ENCODE results near the gene ENOX1.

ENOX1 gene

GRCh38 chr13:43816401-43816889 lies 29.7 kb upstream of the ENOX1 start:
- Histone ChIP-seq H3K79me1 (ENCODE audit: low read length) (no peaks in the 10 kb centered on the region), H3K4me1 (ENCODE audit: control insufficient read depth, low read depth, low read length) (no peaks in the 10 kb centered on the region), H3K9ac (ENCODE audit: low read length) (no peak overlapping the region), H4K5ac (ENCODE audit: low read length) (no peak overlapping the region), H3K56ac (ENCODE audit: low read length) (no peak overlapping the region), H3K4me2 (ENCODE audit: low read length) (no peak overlapping the region), H4K8ac (ENCODE audit: low read depth, low read length) (no peak overlapping the region), H2BK15ac (replicated peaks; ENCODE audit: low read depth) (no peak overlapping the region), H3K27ac (ENCODE audit: low read depth, low read length) (no peak overlapping the region), H3K23ac (ENCODE audit: low read length) (no peak overlapping the region), H3K18ac (ENCODE audit: low read length) (no peak overlapping the region), H3K4me3 (ENCODE audit: low read length) (no peak overlapping the region), H3K79me2 (ENCODE audit: control insufficient read depth, insufficient read depth, low read length) (no peaks in the 10 kb centered on the region), H2BK5ac (ENCODE audit: low read length) (no peak overlapping the region), H3K4ac (ENCODE audit: low read depth, low read length) (no peak overlapping the region), H3K27me3 (ENCODE audit: insufficient read depth, low read length, poor library complexity) (no peaks in the 10 kb centered on the region), H3K36me3 (ENCODE audit: control insufficient read depth, insufficient read depth, low read length) (no peaks in the 10 kb centered on the region), H2BK120ac (ENCODE audit: low read depth, low read length) (no peak overlapping the region), H2AK5ac (ENCODE audit: low read length) (no peak overlapping the region)
- DNase-seq = no peak
- WGBS (ENCODE audit: extremely low coverage, insufficient coverage, low lambda C conversion rate) = no CpG with 5 or more reads among the region's 4 CpGs

GRCh38 chr13:43815204-43815603 lies 28.4 kb upstream of the ENOX1 start:
- peak; percentile 64 for DNase-seq
- Histone ChIP-seq H3K4ac (ENCODE audit: low read depth, low read length) (no peak overlapping the region), H3K79me2 (ENCODE audit: control insufficient read depth, insufficient read depth, low read length) (no peaks in the 10 kb centered on the region), H3K79me1 (ENCODE audit: low read length) (no peaks in the 10 kb centered on the region), H3K4me2 (ENCODE audit: low read length) (no peak overlapping the region), H2BK5ac (ENCODE audit: low read length) (no peak overlapping the region), H2BK120ac (ENCODE audit: low read depth, low read length) (no peak overlapping the region), H4K5ac (ENCODE audit: low read length) (no peak overlapping the region), H3K23ac (ENCODE audit: low read length) (no peak overlapping the region), H3K27ac (ENCODE audit: low read depth, low read length) (no peak overlapping the region), H4K8ac (ENCODE audit: low read depth, low read length) (no peak overlapping the region), H3K9ac (ENCODE audit: low read length) (no peak overlapping the region), H3K36me3 (ENCODE audit: control insufficient read depth, insufficient read depth, low read length) (no peaks in the 10 kb centered on the region), H3K56ac (ENCODE audit: low read length) (no peak overlapping the region), H3K4me1 (ENCODE audit: control insufficient read depth, low read depth, low read length) (no peaks in the 10 kb centered on the region), H3K4me3 (ENCODE audit: low read length) (no peak overlapping the region), H3K27me3 (ENCODE audit: insufficient read depth, low read length, poor library complexity) (no peaks in the 10 kb centered on the region), H2BK15ac (replicated peaks; ENCODE audit: low read depth) (no peak overlapping the region), H3K18ac (ENCODE audit: low read length) (no peak overlapping the region), H2AK5ac (ENCODE audit: low read length) (no peak overlapping the region)
- WGBS (ENCODE audit: extremely low coverage, insufficient coverage, low lambda C conversion rate) = no CpG with 5 or more reads among the region's 2 CpGs

- Histone ChIP-seq H3K79me2 (ENCODE audit: control insufficient read depth, insufficient read depth, low read length) (no peaks in the 10 kb centered on the region), H3K4ac (ENCODE audit: low read depth, low read length) (no peak overlapping the region), H3K4me1 (ENCODE audit: control insufficient read depth, low read depth, low read length) (peaks cover 2% of the 10 kb centered on the region), H2BK15ac (replicated peaks; ENCODE audit: low read depth) (no peak overlapping the region), H4K8ac (ENCODE audit: low read depth, low read length) (no peak overlapping the region), H3K36me3 (ENCODE audit: control insufficient read depth, insufficient read depth, low read length) (no peaks in the 10 kb centered on the region), H4K5ac (ENCODE audit: low read length) (no peak overlapping the region), H2AK5ac (ENCODE audit: low read length) (no peak overlapping the region), H2BK5ac (ENCODE audit: low read length) (no peak overlapping the region), H3K23ac (ENCODE audit: low read length) (no peak overlapping the region), H3K4me2 (ENCODE audit: low read length) (no peak overlapping the region), H3K27me3 (ENCODE audit: insufficient read depth, low read length, poor library complexity) (no peaks in the 10 kb centered on the region), H3K9ac (ENCODE audit: low read length) (no peak overlapping the region), H3K18ac (ENCODE audit: low read length) (no peak overlapping the region), H3K79me1 (ENCODE audit: low read length) (no peaks in the 10 kb centered on the region), H2BK120ac (ENCODE audit: low read depth, low read length) (no peak overlapping the region), H3K56ac (ENCODE audit: low read length) (no peak overlapping the region), H3K4me3 (ENCODE audit: low read length) (no peak overlapping the region), H3K27ac (ENCODE audit: low read depth, low read length) (no peak overlapping the region)
- DNase-seq = no peak
Measured at GRCh38 chr13:43808676-43809075, 21.9 kb upstream of the ENOX1 start.

- WGBS (ENCODE audit: extremely low coverage, insufficient coverage, low lambda C conversion rate) = no CpG with 5 or more reads among the region's 6 CpGs
- no peak overlapping the region for H3K27ac ChIP-seq (ENCODE audit: low read depth, low read length)
Measured at GRCh38 chr13:43805681-43806128, 18.9 kb upstream of the ENOX1 start.

GRCh38 chr13:43805071-43805468 lies 18.3 kb upstream of the ENOX1 start:
- Histone ChIP-seq H3K27me3 (ENCODE audit: insufficient read depth, low read length, poor library complexity) (no peaks in the 10 kb centered on the region), H3K79me2 (ENCODE audit: control insufficient read depth, insufficient read depth, low read length) (no peaks in the 10 kb centered on the region), H3K36me3 (ENCODE audit: control insufficient read depth, insufficient read depth, low read length) (no peaks in the 10 kb centered on the region), H4K5ac (ENCODE audit: low read length) (no peak overlapping the region), H3K4me2 (ENCODE audit: low read length) (no peak overlapping the region), H2BK15ac (replicated peaks; ENCODE audit: low read depth) (no peak overlapping the region), H3K4ac (ENCODE audit: low read depth, low read length) (peak overlapping the region; percentile 59), H3K4me3 (ENCODE audit: low read length) (no peak overlapping the region), H2BK120ac (ENCODE audit: low read depth, low read length) (no peak overlapping the region), H4K8ac (ENCODE audit: low read depth, low read length) (no peak overlapping the region), H3K18ac (ENCODE audit: low read length) (no peak overlapping the region), H3K23ac (ENCODE audit: low read length) (no peak overlapping the region), H2BK5ac (ENCODE audit: low read length) (no peak overlapping the region), H3K56ac (ENCODE audit: low read length) (peak overlapping the region; percentile 51), H3K4me1 (ENCODE audit: control insufficient read depth, low read depth, low read length) (peaks cover 2% of the 10 kb centered on the region), H3K9ac (ENCODE audit: low read length) (no peak overlapping the region), H2AK5ac (ENCODE audit: low read length) (no peak overlapping the region), H3K27ac (ENCODE audit: low read depth, low read length) (no peak overlapping the region), H3K79me1 (ENCODE audit: low read length) (no peaks in the 10 kb centered on the region)
- DNase-seq = peak; percentile 51
- whole genome bisulfite sequencing (ENCODE audit: extremely low coverage, insufficient coverage, low lambda C conversion rate) = no CpG with 5 or more reads among the region's 3 CpGs

More at GRCh38 chr13:43805681-43806128, 18.9 kb upstream of the ENOX1 start:
- no peak overlapping the region for H3K9ac ChIP-seq (ENCODE audit: low read length)
- H3K4me2 ChIP-seq (ENCODE audit: low read length) = no peak overlapping the region
- H4K5ac ChIP-seq (ENCODE audit: low read length) = no peak overlapping the region
- peaks cover 2% of the 10 kb centered on the region for H3K4me1 ChIP-seq (ENCODE audit: control insufficient read depth, low read depth, low read length)
- peak; percentile 59 for DNase-seq
- H3K56ac ChIP-seq (ENCODE audit: low read length) = no peak overlapping the region
- H3K79me2 ChIP-seq (ENCODE audit: control insufficient read depth, insufficient read depth, low read length) = no peaks in the 10 kb centered on the region
- H2AK5ac ChIP-seq (ENCODE audit: low read length) = no peak overlapping the region
- no peak overlapping the region for H4K8ac ChIP-seq (ENCODE audit: low read depth, low read length)
- H3K27me3 ChIP-seq (ENCODE audit: insufficient read depth, low read length, poor library complexity) = no peaks in the 10 kb centered on the region
- H3K36me3 ChIP-seq (ENCODE audit: control insufficient read depth, insufficient read depth, low read length) = no peaks in the 10 kb centered on the region
- no peak overlapping the region for H3K4ac ChIP-seq (ENCODE audit: low read depth, low read length)
- no peak overlapping the region for H2BK5ac ChIP-seq (ENCODE audit: low read length)
- H3K4me3 ChIP-seq (ENCODE audit: low read length) = no peak overlapping the region
- no peak overlapping the region for H2BK15ac ChIP-seq (replicated peaks; ENCODE audit: low read depth)
- no peak overlapping the region for H2BK120ac ChIP-seq (ENCODE audit: low read depth, low read length)
- H3K79me1 ChIP-seq (ENCODE audit: low read length) = no peaks in the 10 kb centered on the region
- no peak overlapping the region for H3K23ac ChIP-seq (ENCODE audit: low read length)
- no peak overlapping the region for H3K18ac ChIP-seq (ENCODE audit: low read length)

GRCh38 chr13:43804461-43805070 lies 17.8 kb upstream of the ENOX1 start:
- Histone ChIP-seq H3K79me1 (ENCODE audit: low read length) (no peaks in the 10 kb centered on the region), H3K36me3 (ENCODE audit: control insufficient read depth, insufficient read depth, low read length) (no peaks in the 10 kb centered on the region), H3K27me3 (ENCODE audit: insufficient read depth, low read length, poor library complexity) (no peaks in the 10 kb centered on the region), H3K23ac (ENCODE audit: low read length) (no peak overlapping the region), H3K9ac (ENCODE audit: low read length) (no peak overlapping the region), H2BK15ac (replicated peaks; ENCODE audit: low read depth) (no peak overlapping the region), H3K4me2 (ENCODE audit: low read length) (no peak overlapping the region), H3K27ac (ENCODE audit: low read depth, low read length) (no peak overlapping the region), H2BK120ac (ENCODE audit: low read depth, low read length) (no peak overlapping the region), H3K18ac (ENCODE audit: low read length) (no peak overlapping the region), H3K79me2 (ENCODE audit: control insufficient read depth, insufficient read depth, low read length) (no peaks in the 10 kb centered on the region), H4K5ac (ENCODE audit: low read length) (no peak overlapping the region), H3K4me3 (ENCODE audit: low read length) (no peak overlapping the region), H2AK5ac (ENCODE audit: low read length) (no peak overlapping the region), H3K4me1 (ENCODE audit: control insufficient read depth, low read depth, low read length) (peaks cover 2% of the 10 kb centered on the region), H4K8ac (ENCODE audit: low read depth, low read length) (no peak overlapping the region), H3K56ac (ENCODE audit: low read length) (no peak overlapping the region), H3K4ac (ENCODE audit: low read depth, low read length) (peak overlapping the region; percentile 59), H2BK5ac (ENCODE audit: low read length) (no peak overlapping the region)
- no CpG with 5 or more reads among the region's 5 CpGs for WGBS (ENCODE audit: extremely low coverage, insufficient coverage, low lambda C conversion rate)
- DNase-seq = peak; percentile 53

Data from mesendoderm (in vitro differentiated cells).